ENCODE measurements around the gene TMCO4. TPM values are rescaled to one million over a fixed set of nuclear protein-coding genes. Genes with fewer than 3 reads are reported as not detected.

Gene TMCO4
- total RNA-seq, 1 donor from 2014 or later, result 10.2 TPM

- H3K36me3 Mint-ChIP-seq, result no peaks in the 10 kb centered on the region
- H3K27ac Mint-ChIP-seq, result peak overlapping the region; percentile 84
- no peak for TF ChIP-seq CTCF (conservative IDR thresholded peaks at IDR 0.05)
- peaks cover 32% of the 10 kb centered on the region for H3K27me3 Mint-ChIP-seq
- H3K4me3 Mint-ChIP-seq, result peak overlapping the region; percentile 96
- DNase-seq (ENCODE audit: extremely low spot score, unreplicated experiment), result no peak
- no peaks in the 10 kb centered on the region for H3K9me3 Mint-ChIP-seq
- peaks cover 21% of the 10 kb centered on the region for H3K4me1 Mint-ChIP-seq (ENCODE audit: unreplicated experiment)
Observed at GRCh38 chr1:19646377-19647319, 153.1 kb downstream of the TMCO4 start.

- no peaks in the 10 kb centered on the region for H3K9me3 Mint-ChIP-seq
- H3K27me3 Mint-ChIP-seq, result peaks cover 40% of the 10 kb centered on the region
- DNase-seq (ENCODE audit: extremely low spot score, unreplicated experiment), result no peak
- H3K4me3 Mint-ChIP-seq, result peak overlapping the region; percentile 96
- peak overlapping the region; percentile 84 for H3K27ac Mint-ChIP-seq
- no peak for TF ChIP-seq CTCF (conservative IDR thresholded peaks at IDR 0.05)
- peaks cover 24% of the 10 kb centered on the region for H3K4me1 Mint-ChIP-seq (ENCODE audit: unreplicated experiment)
- no peaks in the 10 kb centered on the region for H3K36me3 Mint-ChIP-seq
Observed at GRCh38 chr1:19645411-19646251, 154.1 kb downstream of the TMCO4 start.

DNA sequence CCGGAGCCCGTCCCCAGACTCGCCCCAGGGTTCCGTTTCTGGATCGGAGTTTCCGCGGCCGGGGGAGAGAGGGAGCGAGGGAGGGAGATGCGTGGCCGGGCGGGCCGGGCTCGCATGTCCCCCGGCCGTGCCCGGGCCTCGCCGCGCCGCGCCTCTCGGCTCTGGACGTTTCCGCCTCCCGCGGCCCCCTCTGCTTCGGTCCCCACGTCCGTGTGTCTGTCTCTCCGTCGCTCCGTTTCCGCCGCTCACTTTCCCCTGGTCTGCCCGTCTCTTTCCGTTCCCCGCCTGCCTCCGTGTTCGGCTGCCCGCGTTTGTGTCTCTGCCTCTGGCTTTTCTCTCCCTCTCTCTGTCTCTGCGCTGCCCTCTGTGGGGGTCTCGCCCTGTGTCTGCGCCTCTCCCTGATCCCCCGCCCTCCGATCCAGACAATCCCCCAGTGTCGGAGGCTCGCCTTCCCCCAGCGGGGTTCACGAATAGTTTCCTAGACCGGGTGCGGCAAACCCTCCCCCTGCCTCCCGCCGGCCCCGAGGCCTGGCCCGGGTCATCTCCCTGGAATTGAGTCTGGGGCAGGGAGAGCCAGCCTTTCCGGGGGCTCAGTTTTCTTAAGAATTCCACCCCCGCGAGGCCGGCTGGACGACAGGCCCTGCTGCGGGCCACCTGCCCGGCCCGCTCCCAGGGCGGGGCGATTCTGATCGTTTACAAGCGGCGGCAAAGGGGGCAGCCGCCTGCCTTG, 154.9 kb downstream of the TMCO4 start:
- Mint-ChIP-seq H3K4me3 (peak overlapping the region; percentile 96), H3K9me3 (no peaks in the 10 kb centered on the region), H3K36me3 (no peaks in the 10 kb centered on the region), H3K27ac (peak overlapping the region; percentile 79), H3K27me3 (peaks cover 46% of the 10 kb centered on the region), H3K4me1 (ENCODE audit: unreplicated experiment) (peaks cover 31% of the 10 kb centered on the region)
- no peak for DNase-seq (ENCODE audit: extremely low spot score, unreplicated experiment)
- TF ChIP-seq CTCF (conservative IDR thresholded peaks at IDR 0.05), result no peak

GRCh38 chr1:19644395-19644680, 155.4 kb downstream of the TMCO4 start:
- Mint-ChIP-seq H3K27me3 (peaks cover 46% of the 10 kb centered on the region), H3K36me3 (no peaks in the 10 kb centered on the region), H3K27ac (no peak overlapping the region), H3K4me3 (no peak overlapping the region), H3K4me1 (ENCODE audit: unreplicated experiment) (peaks cover 32% of the 10 kb centered on the region), H3K9me3 (no peaks in the 10 kb centered on the region)
- TF ChIP-seq CTCF (conservative IDR thresholded peaks at IDR 0.05), result no peak
- DNase-seq (ENCODE audit: extremely low spot score, unreplicated experiment), result no peak

GRCh38 chr1:19643602-19644394, 155.9 kb downstream of the TMCO4 start, which contains the start of gene NBL1:
TSS of gene NBL1 (plus strand) at chr1:19644311. CDS start at chr1:19655031, 10,720 bp downstream.
- Mint-ChIP-seq H3K27ac (peak within 1 kb of the TSS; percentile 84), H3K36me3 (no peaks in the 10 kb centered on the region), H3K27me3 (peaks cover 46% of the 10 kb centered on the region), H3K4me1 (ENCODE audit: unreplicated experiment) (peaks cover 35% of the 10 kb centered on the region), H3K9me3 (no peaks in the 10 kb centered on the region), H3K4me3 (peak within 1 kb of the TSS; percentile 96)
- TF ChIP-seq CTCF (conservative IDR thresholded peaks at IDR 0.05), result no peak
- DNase-seq (ENCODE audit: extremely low spot score, unreplicated experiment), result no peak
